HepG2 (cell line): ENCODE data around the gene SHOX. TPM values are rescaled to one million over a fixed set of nuclear protein-coding genes. Genes with fewer than 3 reads are reported as not detected.

Source experiments
- ATAC-seq: fragments of 200-7000 bp; cut with Tn5 transposase; 3 replicates; pipeline ENCODE4 v1.9.1; 2020; ENCODE audit warnings: mild to moderate bottlenecking, moderate library complexity
- BruUV-seq: library from RNA; stranded (reverse); fragments of 400-500 nt; replicated peaks from 2 replicates; lab custom pipeline; 2021; lab: Mats Ljungman, UMichigan
- CTCF ChIA-PET: fragments of 300-600 bp; formaldehyde crosslinking; extraction: SDS; loops from one replicate; lab custom pipeline; 2021; ENCODE audit warnings: low total read pairs, inconsistent platforms, low intra/inter-chr PET ratio; lab: Yijun Ruan, JAX
- POLR2A ChIA-PET: fragments of 350-600 bp; sonication (Branson Sonifier 250); formaldehyde crosslinking; loops from one replicate; lab custom pipeline; 2020; ENCODE audit warnings: antibody characterized with exemption, inconsistent platforms; lab: Yijun Ruan, JAX
- DNase-seq: peaks from one replicate; pipeline ENCODE4 v3.0.0-alpha.2; 2015; ENCODE audit warnings: low spot score
- FAIRE-seq: peaks from 3 replicates; lab custom pipeline; 2011; peaks lifted over from hg19 to GRCh38; lab: Jason Lieb, UNC
- H2AFZ ChIP-seq: one replicate; pipeline ENCODE4 v1.6.1; 2011; ENCODE audit warnings: low read length, inconsistent platforms
- H3K27ac ChIP-seq: fragments of 300-600 bp; 3 replicates; pipeline ENCODE4 v1.8.0; 2011; ENCODE audit warnings: mixed run types, mild to moderate bottlenecking, mixed read lengths, low read length, inconsistent platforms; ENCODE audit not compliant: insufficient read depth; ENCODE audit errors: extremely low read length
- H3K27me3 ChIP-seq, 2 experiments: fragments of 200-600 bp in 1 of 2; 2 replicates in 1 of 2; 3 replicates in 1 of 2; pipeline versions ENCODE4 v1.6.0 to v1.8.0; 2011; ENCODE audit warnings: low read length in 2 of 2, mild to moderate bottlenecking in 2 of 2, moderate library complexity in 2 of 2, inconsistent platforms in 1 of 2; ENCODE audit not compliant: insufficient read depth in 2 of 2, control insufficient read depth in 1 of 2
- H3K36me3 ChIP-seq, 2 experiments: fragments of 200-600 bp in 1 of 2; replicated peaks in 1 of 2; 2 replicates in 1 of 2; 3 replicates in 1 of 2; pipeline versions ENCODE4 v1.5.1 to v1.8.0; 2011; ENCODE audit warnings: low read length in 2 of 2, inconsistent platforms in 1 of 2; ENCODE audit not compliant: insufficient read depth in 2 of 2, control insufficient read depth in 1 of 2
- H3K4me1 ChIP-seq: 2 replicates; pipeline ENCODE4 v1.5.1; 2012; ENCODE audit warnings: low read length, inconsistent platforms; ENCODE audit not compliant: insufficient read depth
- H3K4me2 ChIP-seq: 2 replicates; pipeline ENCODE4 v1.6.0; 2011; ENCODE audit warnings: low read depth, low read length, inconsistent platforms
- H3K4me3 ChIP-seq, 3 experiments: fragments of 200-600 bp in 1 of 3; sonication (generic), shearing (Covaris generic) in 1 of 3; replicated peaks in 1 of 3; 2 replicates each; pipeline ENCODE4 v1.5.1; 2011 to 2016; ENCODE audit warnings: low read length in 3 of 3, inconsistent platforms in 2 of 3, low read depth in 2 of 3, mild to moderate bottlenecking in 2 of 3, control low read depth in 1 of 3, mixed read lengths in 1 of 3; ENCODE audit not compliant: insufficient read depth in 1 of 3
- H3K79me2 ChIP-seq: one replicate; pipeline ENCODE4 v1.6.1; 2011; ENCODE audit warnings: low read length, inconsistent platforms; ENCODE audit not compliant: insufficient read depth
- H3K9ac ChIP-seq: 2 replicates; pipeline ENCODE4 v1.6.0; 2011; ENCODE audit warnings: mild to moderate bottlenecking, low read depth, low read length, inconsistent platforms; ENCODE audit not compliant: insufficient read depth
- H3K9me3 ChIP-seq: 2 replicates; pipeline ENCODE4 v1.5.1; 2012; ENCODE audit warnings: mild to moderate bottlenecking, low read length
- H4K20me1 ChIP-seq: 2 replicates; pipeline ENCODE4 v1.6.0; 2011; ENCODE audit warnings: inconsistent platforms, mild to moderate bottlenecking, low read length, moderate library complexity; ENCODE audit not compliant: insufficient read depth
- ATM ChIP-seq: fragments of 450-650 bp; IDR thresholded peaks from 2 replicates; pipeline ENCODE4 v1.7.1; 2017; ENCODE audit warnings: mild to moderate bottlenecking, borderline replicate concordance
- DRAP1 ChIP-seq: IDR thresholded peaks from 2 replicates; pipeline ENCODE4 v1.6.1; 2016; ENCODE audit warnings: missing genetic modification reagents, missing compliant biosample characterization
- EP300 ChIP-seq, 3 experiments: sonication (generic) in 1 of 3; formaldehyde crosslinking in 1 of 3; IDR thresholded peaks; 2 replicates each; pipeline versions ENCODE4 v1.5.1 to v1.6.1; 2011 to 2020; ENCODE audit warnings: low read depth in 2 of 3, low read length in 2 of 3, borderline replicate concordance in 1 of 3, improper control_type of control experiment in 1 of 3, mild to moderate bottlenecking in 1 of 3, missing genetic modification reagents in 1 of 3, moderate library complexity in 1 of 3
- KLF6 ChIP-seq: IDR thresholded peaks from 2 replicates; pipeline ENCODE4 v1.8.0; 2016; ENCODE audit warnings: missing biosample characterization, missing genetic modification reagents
- MATR3 ChIP-seq: sonication (generic); formaldehyde crosslinking; IDR thresholded peaks from 2 replicates; pipeline ENCODE4 v1.4.0; 2020; ENCODE audit warnings: missing genetic modification reagents
- MYC ChIP-seq: sonication (generic); formaldehyde crosslinking; IDR thresholded peaks from 2 replicates; pipeline ENCODE4 v1.9.0; 2021; ENCODE audit warnings: missing genetic modification reagents, borderline replicate concordance
- MYNN ChIP-seq: sonication (generic); formaldehyde crosslinking; IDR thresholded peaks from 2 replicates; pipeline ENCODE4 v1.4.0; 2020; ENCODE audit warnings: mild to moderate bottlenecking, low read depth, missing genetic modification reagents
- PRDM10 ChIP-seq: sonication (generic); formaldehyde crosslinking; IDR thresholded peaks from 2 replicates; pipeline ENCODE4 v1.4.0; 2020; ENCODE audit warnings: low read depth, missing genetic modification reagents
- SUZ12 ChIP-seq: fragments of 150-350 bp; IDR thresholded peaks from 2 replicates; pipeline ENCODE4 v1.6.1; 2014; ENCODE audit warnings: low read depth, low read length
- ZBTB37 ChIP-seq: sonication (generic); formaldehyde crosslinking; IDR thresholded peaks from 2 replicates; pipeline ENCODE4 v1.4.0; 2020; ENCODE audit warnings: mild to moderate bottlenecking, missing genetic modification reagents
- ZNF138 ChIP-seq: sonication (generic); formaldehyde crosslinking; IDR thresholded peaks from 2 replicates; pipeline ENCODE4 v1.5.0; 2020; ENCODE audit warnings: mild to moderate bottlenecking, low read depth, missing genetic modification reagents
- ZNF335 ChIP-seq: sonication (generic); formaldehyde crosslinking; IDR thresholded peaks from 2 replicates; pipeline ENCODE4 v1.4.0; 2020; ENCODE audit warnings: missing genetic modification reagents
- ZNF747 ChIP-seq: sonication (generic); formaldehyde crosslinking; IDR thresholded peaks from 2 replicates; pipeline ENCODE4 v1.8.1; 2023; ENCODE audit warnings: missing genetic modification reagents, mild to moderate bottlenecking, borderline replicate concordance
- ZNF772 ChIP-seq: sonication (generic); formaldehyde crosslinking; IDR thresholded peaks from 2 replicates; pipeline ENCODE4 v1.5.0; 2020; ENCODE audit warnings: mild to moderate bottlenecking, missing genetic modification reagents
- WGBS: methylation state at CpG from one replicate; pipeline ENCODE4 v1.1.6; 2017; ENCODE audit warnings: low lambda C conversion rate; 5-methylcytosine and 5-hydroxymethylcytosine counted together
- in situ Hi-C: cut with HindIII; loops from 2 replicates; pipeline ENCODE4 v1.10.0; 2017; ENCODE audit warnings: low pct_unique_long_range_greater_than_20kb; ENCODE audit not compliant: extremely low pct_ligation_motif_present
- intact Hi-C: fragments of 100-400 bp; cut with micrococcal nuclease; formaldehyde crosslinking; loops from one replicate; pipeline ENCODE4 v1.10.0; 2022; ENCODE audit not compliant: unreplicated experiment
- polyA plus RNA-seq, 8 experiments: library from polyadenylated mRNA; depleted of rRNA in 3 of 8; stranded (reverse) in 7 of 8; unstranded in 1 of 8; fragments of >200 nt; fragmentation: Illumina TruSeq in 4 of 8; extraction: Trizol in 4 of 8; gene quantifications; 2 replicates each; pipeline versions ENCODE4 v1.2.1 to v1.2.3, GENCODE V29; 2011 to 2016; ENCODE audit warnings: low read depth in 4 of 8, missing spikeins in 1 of 8, mixed read lengths in 1 of 8; ENCODE audit not compliant: insufficient read depth in 1 of 8
- total RNA-seq, 5 experiments: library from RNA; depleted of rRNA; stranded (reverse); fragments of >200 nt; fragmentation: Illumina TruSeq; extraction: Trizol; gene quantifications; 2 replicates each; pipeline ENCODE4 v1.2.3, GENCODE V29; 2016; ENCODE audit warnings: low read depth in 1 of 5

The SHOX gene
- total and polyA plus RNA-seq, 2 of the 13 experiments (the other 11 are each of a cell fraction or from before 2014, with no cell fraction given) = not detected

- no peak for DNase-seq
- Histone ChIP-seq H4K20me1 (no peaks in the 10 kb centered on the region), H3K4me1 (no peaks in the 10 kb centered on the region), H2AFZ (no peak overlapping the region), H3K27ac (no peak overlapping the region), H3K27me3 (no peaks in the 10 kb centered on the region), H3K4me3 (no peak overlapping the region), H3K79me2 (no peaks in the 10 kb centered on the region), H3K36me3 (no peaks in the 10 kb centered on the region), H3K9me3 (no peaks in the 10 kb centered on the region), H3K4me2 (no peak overlapping the region), H3K9ac (no peak overlapping the region)
- 20% methylated on average over 7 of the region's 7 CpGs for WGBS
- CTCF ChIA-PET = no interaction called here
- in situ Hi-C loops (no loop called here), intact Hi-C loops (no loop called here)
- BruUV-seq = no TSS peak
- TF ChIP-seq KLF6 (CRISPR knock-in tag) (no peak), ATM (no peak), MATR3 (CRISPR knock-in tag) (no peak), MYC (no peak), ZBTB37 (CRISPR knock-in tag) (no peak), ZNF138 (CRISPR knock-in tag) (no peak), EP300 (IDR thresholded peaks at IDR 0.05; ENCODE audit: low read depth in 2 of 2, low read length in 2 of 2) (no peak), EP300 (CRISPR knock-in tag; IDR thresholded peaks at IDR 0.05; ENCODE audit: borderline replicate concordance) (no peak)
- FAIRE-seq = no peak
- ATAC-seq = no peak
- POLR2A ChIA-PET = no interaction called here
Observed at GRCh38 chrX:581720-582298, 48.8 kb upstream of the SHOX start.

GRCh38 chrX:584572-584971 is 46.0 kb upstream of the SHOX start:
- H2AFZ ChIP-seq = no peak overlapping the region
- no peaks in the 10 kb centered on the region for H4K20me1 ChIP-seq
- H3K27me3 ChIP-seq = no peaks in the 10 kb centered on the region
- no peaks in the 10 kb centered on the region for H3K79me2 ChIP-seq
- intact Hi-C loops = no loop called here
- in situ Hi-C loops = no loop called here
- H3K4me3 ChIP-seq = no peak overlapping the region
- no peaks in the 10 kb centered on the region for H3K4me1 ChIP-seq
- H3K27ac ChIP-seq = no peak overlapping the region
- H3K4me2 ChIP-seq = no peak overlapping the region
- ChIA-PET CTCF (no interaction called here), POLR2A (no interaction called here)
- no peaks in the 10 kb centered on the region for H3K36me3 ChIP-seq
- BruUV-seq = no TSS peak
- DNase-seq (no peak), FAIRE-seq (no peak), ATAC-seq (no peak)
- no peaks in the 10 kb centered on the region for H3K9me3 ChIP-seq
- WGBS = 5% methylated on average over 1 of the region's 1 CpG
- H3K9ac ChIP-seq = no peak overlapping the region
- TF ChIP-seq ZNF747 (CRISPR knock-in tag) = no peak
- TF ChIP-seq MYNN (CRISPR knock-in tag) = no peak
- TF ChIP-seq SUZ12 = no peak
- no peak for TF ChIP-seq ZNF772 (CRISPR knock-in tag)
- no peak for TF ChIP-seq DRAP1 (CRISPR knock-in tag)
- no peak for TF ChIP-seq ZNF335 (CRISPR knock-in tag)
- no peak for TF ChIP-seq PRDM10
